ENCODE data around the gene RFNG.

RFNG gene, protein sequence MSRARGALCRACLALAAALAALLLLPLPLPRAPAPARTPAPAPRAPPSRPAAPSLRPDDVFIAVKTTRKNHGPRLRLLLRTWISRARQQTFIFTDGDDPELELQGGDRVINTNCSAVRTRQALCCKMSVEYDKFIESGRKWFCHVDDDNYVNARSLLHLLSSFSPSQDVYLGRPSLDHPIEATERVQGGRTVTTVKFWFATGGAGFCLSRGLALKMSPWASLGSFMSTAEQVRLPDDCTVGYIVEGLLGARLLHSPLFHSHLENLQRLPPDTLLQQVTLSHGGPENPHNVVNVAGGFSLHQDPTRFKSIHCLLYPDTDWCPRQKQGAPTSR

DNA sequence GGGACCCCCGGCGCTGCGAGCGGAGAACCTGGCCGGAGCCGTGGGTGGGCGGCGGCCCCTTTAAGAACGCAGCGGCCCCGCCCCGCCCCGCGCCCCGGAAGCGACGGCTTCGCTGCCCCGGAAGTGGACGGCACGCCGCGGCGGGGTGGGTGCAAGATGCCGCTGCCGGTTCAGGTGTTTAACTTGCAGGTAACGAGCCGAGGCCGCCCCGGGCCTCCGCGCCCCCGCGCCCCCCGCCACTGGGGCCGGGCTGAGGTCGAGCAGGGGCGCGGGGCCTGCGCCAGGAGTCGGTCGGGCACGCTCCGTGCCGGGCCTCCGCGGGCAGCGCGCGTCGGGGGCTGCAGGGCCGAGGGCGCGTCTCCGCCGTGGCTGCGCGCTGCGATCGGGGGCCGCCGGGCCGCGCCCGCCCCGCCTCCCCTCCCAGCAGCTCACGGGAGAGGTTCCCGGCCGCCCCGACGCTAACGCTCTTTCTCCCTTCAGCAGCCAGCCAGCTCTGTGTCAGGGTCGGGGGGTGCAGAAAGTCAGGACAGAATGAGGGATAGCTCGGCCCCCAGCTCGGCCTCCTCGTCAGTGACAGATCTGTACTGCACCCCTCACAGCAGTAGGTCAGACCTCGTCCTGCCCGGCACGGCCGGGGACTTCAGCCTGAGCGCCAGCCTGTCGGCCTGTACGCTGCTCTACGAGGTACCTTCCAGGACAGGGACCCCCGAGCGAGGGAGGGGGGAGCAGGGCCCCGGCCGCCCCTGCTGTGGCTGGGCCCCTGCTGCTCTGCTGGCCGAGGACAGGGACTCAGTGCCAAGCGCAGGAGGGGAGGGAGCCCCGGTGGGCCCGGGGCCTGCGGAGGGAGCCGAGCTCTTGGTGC is at the start of gene RFNG, which contains the start of gene GPS1:
RFNG (minus strand) TSS at position 36 of the 862 bp plus-strand sequence. CDS start 45 bp downstream, outside the sequence.
GPS1 (plus strand) TSS at position 123 of the 862 bp plus-strand sequence; CDS start at position 157, 34 bp downstream.
- no peak for DNase-seq (ENCODE audit: low read depth)

DNA sequence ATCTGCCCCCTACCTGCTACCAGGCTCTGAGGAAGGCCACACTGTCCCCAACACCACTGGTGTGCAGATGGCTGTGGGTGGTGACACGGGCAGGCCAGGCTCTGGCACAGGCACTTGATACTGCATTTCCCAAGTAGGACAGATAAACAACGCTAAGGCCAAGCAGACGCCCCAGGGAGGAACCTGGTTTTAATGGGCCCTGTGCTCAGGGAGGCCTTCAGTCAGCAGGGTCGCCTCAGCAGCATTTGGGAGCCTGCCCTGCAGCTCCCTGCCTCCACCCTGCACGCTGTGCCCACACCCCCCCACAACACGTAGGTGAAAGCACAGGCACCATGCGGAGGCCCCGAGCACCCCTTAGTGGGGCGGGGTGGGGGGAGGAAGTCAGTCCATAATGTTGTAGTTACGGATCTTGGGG is 49.7 kb upstream of the RFNG start:
- no peak for DNase-seq (ENCODE audit: low read depth)

DNA sequence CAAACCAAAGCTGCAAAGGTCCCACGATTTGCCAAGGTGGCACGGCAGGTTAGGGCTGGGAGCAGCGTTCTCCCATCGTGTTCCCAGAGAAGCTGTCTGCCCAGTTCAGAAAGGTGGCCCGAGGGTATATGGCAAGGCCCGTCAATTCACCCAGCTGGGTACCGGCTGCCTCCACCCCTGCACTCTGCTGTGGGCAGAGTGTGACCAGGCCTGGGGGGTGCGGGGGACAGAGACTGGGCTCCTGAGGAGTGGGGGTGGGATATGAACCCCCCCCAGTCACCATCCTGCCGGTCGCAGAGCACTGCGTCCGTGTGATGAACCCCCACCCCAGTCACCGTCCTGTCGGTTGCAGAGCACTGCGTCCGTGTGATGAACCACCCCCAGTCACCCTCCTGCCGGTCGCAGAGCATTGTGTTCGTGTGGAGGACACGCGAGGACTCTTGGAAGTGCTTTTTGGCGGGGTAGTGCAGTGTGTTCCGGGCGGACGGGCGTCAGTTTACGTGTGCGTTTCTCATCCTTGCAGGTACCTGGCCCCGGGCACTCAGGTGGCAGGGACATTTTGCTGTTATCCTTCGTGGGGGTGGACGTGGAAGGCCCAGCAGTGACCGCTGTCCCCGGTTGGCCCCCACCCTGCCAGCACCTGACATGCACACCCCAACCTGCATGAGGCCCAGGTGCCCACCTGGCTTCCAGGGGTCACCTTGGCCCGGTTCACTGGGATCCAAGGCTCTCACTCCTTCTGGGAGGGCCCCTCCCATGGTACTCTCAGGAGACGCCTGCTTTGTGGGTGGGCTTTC is 49.1 kb upstream of the RFNG start:
- no peak for DNase-seq (ENCODE audit: low read depth)

DNA sequence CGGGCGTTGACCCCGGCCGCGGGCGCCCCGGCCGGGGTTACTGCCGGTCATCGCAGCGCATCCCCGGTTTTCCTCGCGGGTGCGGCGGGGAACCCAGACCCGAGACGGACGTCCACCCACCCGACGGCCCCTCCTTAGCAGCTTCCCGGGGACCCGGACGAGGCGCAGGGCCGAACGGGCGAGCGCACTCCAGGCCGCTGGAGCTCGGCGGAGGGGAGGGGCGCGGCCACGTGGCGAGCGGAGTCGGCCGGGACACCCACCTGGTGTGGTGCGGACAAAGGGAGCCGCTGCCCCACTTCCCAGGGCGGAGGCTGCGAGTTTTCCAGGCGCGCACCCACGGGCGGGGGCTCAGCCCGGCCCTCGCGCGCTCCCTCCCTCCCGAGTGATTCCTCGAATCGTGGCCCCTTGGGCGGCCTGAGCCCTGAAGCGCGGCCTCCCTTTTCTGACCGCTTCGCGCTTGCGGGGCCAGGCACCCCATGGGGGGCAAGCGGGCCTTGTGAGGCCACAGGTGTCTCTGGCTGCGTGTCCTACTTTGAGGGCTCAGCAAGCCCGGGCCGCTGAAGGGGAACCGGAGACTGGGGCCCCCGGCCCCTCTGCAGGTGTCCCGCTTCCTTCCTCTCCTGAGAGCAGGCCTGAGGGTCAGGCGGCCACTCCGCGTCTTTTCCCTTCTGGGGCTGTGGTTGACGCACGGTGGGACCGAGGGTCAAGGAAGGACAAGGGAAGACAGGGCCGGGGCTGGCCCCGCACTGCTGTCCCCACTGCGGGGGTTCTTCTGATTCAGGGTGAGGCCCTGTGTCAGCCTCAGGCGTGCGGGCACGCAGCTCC is 47.5 kb upstream of the RFNG start:
- no peak for DNase-seq (ENCODE audit: low read depth)

DNA sequence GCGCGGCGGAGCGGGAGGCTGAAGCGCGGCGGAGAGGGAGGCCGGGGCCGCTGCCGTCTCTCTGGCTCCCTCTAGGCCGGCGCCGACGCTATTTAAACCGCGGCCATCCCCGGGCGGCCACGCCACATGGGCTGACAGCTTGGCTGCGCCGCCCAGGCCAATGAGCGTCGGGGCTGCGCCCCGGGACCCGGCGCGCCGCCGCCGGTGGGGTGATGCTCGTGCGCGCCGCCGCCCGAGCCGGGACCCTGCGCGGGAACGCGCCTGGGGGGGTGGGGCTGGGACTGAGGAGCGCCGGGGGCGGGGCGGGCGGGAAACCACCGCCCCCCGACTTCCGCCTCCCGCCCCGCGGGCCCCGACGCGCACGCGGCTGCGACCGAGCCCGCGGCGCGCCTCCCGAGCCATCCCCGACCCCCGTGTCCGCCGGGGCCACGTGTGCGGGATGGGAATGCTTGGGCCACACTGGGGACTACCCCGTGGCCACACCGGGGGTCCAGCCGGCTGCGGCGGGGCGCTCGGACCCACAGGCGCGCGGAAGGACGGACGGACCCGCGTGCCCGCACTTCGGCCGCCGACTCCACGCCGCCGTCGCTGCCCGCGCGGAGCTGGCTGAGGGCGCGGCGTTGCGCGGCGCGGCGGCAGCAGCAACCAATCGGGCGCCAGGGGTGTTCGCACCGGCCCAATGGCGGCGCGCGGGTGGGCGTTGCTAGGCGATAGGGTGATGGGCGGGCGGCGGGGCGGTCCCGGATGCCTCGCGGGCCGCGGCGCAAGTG is 46.7 kb upstream of the RFNG start, which contains the start of gene FASN:
FASN (minus strand) TSS at position 68 of the 770 bp plus-strand sequence. CDS start 1,791 bp downstream, outside the sequence.
- peak; percentile 56 for DNase-seq (ENCODE audit: low read depth)

DNA sequence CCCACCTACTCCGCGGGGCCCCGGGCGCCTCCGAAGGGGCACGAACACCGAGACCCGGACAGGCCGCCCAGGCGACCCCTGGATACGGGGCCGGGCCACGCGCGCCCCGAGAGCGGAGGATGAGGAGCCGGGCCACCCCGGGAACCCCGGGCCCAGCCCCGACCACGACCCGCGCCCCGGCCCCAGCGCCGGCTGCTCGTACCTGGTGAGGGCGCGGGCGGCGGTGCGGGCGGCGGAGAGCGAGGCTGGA is 46.2 kb upstream of the RFNG start:
- no peak for DNase-seq (ENCODE audit: low read depth)

DNA sequence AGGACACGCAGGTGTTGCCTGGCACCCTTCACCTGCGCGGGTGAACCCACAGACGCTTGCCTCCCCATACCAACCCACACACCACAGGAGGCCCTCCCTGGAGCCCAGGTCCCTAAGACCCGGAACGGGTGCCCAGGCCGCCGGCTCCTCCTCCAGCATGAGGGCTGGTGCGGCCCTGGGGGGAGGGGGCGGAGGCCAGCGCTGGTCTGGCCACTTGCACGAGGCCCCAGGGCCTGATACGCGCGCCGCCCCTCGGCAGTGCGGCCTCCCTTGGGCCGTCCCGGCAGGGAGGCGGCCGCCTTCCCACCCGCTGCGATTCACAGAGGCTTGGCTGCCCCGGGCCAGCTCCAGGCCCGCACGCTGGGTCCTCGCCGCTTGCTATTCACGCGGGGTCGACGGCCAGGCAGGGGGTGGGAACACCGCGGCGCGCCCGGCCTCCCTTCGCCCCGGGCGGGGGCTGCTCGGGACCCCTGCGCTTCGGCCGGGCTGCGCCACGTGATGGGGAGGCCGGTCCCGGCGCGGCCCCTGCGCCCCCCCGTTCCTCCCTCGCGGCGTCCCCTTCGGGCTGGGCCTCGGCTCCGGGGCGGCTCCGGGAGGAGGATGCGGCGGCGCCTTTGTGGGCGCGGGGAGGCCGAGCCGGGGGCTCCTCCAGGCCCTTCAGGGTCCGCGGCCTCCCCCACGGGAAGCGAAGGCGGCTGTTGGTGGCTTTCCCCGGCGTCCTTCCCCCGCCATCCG is 45.7 kb upstream of the RFNG start:
- peak; percentile 15 for DNase-seq (ENCODE audit: low read depth)

DNA sequence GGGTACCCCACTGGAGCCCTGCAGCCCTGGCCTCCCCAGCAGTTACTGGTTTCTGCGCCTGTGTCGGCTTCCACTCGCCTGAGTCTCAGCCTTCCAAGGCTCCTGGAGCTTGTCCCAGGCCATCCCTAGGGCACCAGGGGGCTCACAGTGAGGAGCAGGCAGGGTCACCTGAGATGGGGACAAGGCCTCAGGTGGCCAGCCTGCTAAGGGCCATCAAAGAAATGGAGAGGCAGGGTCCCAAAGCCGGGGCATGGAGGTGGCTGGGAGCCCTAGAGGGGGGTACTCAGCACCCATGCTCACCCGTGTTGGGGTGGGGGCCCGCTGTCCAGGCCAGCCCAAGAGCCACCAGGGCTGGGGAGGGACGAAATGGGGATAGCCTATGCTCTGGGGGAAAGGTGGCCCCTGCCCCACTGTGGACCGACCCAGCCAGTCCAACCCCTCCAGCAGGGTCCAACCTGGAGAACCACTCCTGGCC is 45.1 kb upstream of the RFNG start:
- DNase-seq (ENCODE audit: low read depth) = no peak

DNA sequence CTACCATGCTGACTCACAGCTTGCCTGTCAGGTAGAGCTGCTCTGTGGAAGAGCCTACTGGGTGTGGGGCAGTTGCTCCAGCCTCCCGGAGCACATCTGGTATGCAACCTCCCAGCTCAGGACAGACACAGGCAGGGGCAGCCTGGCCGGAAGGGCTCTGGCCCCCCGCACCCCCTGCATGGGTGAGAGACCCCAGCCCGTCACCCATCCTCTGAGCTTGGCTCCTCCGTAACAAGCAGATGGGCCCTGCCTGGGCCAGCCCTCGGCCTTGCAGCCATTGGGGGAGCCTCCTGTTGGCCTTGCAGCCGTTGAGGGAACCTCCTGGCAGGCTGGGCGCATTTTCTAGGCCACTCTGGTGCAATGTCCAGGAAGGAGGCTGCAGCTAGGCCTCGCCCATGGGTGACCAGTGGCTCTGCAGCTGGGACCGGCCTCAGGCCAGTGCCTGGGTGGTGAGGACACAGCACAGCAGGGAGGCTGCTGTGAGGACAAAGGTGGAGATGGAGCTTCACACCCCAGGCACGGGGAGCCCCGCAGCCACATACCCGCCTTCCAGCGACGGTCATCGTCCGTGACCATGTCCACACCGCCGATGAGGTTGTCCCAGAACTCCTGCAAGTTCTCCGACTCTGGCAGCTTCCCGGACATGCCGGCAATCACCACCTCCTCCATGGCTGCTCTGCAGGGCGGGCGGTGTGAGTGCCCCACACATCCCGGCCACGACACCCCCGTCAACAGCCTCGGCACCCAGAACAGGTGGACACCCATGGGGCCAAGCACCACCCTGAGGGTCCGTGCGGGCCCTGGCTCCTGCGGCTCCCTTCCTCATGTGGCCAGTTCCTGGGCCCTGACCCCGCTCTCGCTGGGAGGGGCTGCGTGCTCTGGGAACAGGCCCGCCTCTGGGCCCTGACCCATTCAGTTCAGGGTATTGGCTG is 44.4 kb upstream of the RFNG start:
- DNase-seq (ENCODE audit: low read depth) = no peak

DNA sequence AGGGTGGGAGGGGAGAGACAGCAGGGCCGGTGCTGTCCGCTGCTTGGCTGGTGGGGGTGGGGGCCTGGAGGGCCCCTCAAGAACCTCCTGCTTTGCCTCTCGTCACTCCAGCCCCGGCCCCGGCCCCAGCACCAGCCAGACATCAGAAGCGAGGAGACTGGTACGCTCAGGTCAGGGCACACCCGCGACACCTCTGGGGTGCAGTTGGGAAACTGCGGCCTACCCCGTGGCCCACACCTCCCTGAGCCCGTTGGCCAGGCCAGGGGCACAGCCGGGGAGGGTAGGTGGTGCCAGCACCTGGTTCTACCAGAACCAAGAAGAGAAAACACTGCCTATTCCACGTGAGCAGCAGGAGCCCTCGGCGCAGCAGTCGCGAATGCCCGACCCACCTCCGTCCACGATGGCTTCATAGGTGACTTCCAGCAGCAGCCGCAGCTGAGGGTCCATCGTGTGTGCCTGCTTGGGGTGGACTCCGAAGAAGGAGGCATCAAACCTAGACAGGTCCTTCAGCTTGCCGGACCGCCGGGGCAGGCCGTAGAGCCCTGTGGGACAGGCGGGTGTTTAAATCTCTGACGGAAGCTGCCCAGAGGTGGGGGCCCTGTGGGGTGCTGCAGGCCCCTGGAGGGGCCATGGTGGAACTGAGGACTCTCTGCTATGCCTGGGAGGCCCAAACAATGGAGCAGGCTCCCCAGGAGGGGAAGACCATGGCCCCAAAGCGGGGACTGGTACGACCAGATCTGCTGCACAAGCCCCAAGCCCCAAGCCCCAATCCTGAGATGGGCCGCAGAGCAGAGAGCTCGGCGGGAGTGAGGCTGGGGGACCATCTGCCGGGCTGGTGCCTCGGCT is 43.5 kb upstream of the RFNG start:
- DNase-seq (ENCODE audit: low read depth) = no peak

DNA sequence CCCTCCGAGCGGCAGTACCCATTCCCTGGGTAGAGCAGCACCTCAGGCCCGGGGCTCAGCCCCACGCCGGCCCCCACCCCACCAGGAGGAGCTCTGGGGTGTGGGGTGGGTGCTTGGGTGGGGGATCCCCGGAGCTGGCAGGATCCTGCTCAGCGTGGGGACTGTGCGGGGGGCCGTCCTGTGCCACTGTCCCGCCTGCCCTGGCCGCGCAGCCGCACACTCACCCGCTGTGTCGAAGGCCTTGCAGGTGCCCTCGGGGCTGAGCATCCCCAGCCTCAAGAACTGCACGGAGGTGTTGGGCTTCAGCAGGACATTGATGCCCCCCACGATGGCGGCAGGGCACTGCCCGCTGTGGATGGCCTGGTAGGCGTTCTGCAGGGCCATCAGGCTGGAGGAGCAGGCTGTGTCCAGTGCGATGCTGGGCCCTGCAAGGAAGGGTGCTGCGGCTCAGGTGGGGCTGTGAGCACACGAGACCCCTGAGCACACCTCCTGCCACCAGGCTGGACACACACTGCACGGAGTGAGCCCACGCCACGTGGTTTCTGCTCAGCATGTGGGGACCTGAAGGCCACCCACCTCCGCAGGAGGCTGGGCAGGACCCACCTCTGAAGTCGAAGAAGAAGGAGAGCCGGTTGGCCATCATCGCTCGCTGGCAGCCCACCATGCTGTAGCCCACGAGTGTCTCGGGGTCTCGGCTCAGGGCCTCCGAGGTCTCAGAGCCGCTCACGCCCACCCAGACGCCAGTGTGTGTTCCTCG is 41.6 kb upstream of the RFNG start:
- no peak for DNase-seq (ENCODE audit: low read depth)

DNA sequence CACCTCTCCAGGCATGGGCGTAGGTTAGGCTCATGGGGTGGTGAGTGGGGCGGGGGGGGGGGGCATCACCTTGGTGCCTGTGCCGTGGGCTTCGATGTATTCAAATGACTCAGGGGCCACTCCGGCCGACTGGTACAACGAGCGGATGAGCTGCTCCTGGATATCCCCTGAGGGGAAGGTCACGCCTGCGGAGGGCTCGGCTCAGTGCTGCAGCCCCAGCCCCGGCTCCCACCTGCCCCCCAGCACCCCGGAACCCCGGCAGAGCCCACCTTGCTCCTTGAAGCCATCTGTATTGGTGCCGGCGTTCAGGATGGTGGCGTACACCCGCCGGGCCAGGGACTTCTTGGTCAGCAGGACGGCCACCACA is 41.0 kb upstream of the RFNG start:
- no peak for DNase-seq (ENCODE audit: low read depth)

DNA sequence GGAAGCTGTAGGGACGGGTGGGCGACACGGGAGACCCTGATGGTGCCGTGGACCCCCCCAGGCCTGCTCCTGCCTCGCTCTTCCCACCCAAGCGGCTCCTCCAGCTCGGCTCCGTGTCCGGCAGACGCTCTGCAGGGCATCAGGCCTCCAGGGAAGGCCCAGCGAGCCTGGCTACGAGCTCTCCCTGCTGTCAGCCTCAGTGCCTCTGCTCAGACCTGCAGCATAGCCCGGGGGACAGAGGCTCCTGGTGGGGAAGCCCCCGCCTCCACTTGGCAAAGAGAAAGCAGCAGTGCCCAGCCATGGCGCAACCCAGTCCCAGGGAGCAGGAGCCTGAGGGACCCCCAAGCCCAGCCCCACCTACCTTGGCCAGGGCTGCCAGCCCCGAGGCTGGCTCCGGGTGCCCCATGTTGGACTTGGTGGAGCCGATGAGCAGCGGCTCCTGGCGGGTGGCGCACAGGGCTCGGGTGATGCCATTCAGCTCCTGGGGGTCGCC is 40.5 kb upstream of the RFNG start:
- DNase-seq (ENCODE audit: low read depth) = no peak

DNA sequence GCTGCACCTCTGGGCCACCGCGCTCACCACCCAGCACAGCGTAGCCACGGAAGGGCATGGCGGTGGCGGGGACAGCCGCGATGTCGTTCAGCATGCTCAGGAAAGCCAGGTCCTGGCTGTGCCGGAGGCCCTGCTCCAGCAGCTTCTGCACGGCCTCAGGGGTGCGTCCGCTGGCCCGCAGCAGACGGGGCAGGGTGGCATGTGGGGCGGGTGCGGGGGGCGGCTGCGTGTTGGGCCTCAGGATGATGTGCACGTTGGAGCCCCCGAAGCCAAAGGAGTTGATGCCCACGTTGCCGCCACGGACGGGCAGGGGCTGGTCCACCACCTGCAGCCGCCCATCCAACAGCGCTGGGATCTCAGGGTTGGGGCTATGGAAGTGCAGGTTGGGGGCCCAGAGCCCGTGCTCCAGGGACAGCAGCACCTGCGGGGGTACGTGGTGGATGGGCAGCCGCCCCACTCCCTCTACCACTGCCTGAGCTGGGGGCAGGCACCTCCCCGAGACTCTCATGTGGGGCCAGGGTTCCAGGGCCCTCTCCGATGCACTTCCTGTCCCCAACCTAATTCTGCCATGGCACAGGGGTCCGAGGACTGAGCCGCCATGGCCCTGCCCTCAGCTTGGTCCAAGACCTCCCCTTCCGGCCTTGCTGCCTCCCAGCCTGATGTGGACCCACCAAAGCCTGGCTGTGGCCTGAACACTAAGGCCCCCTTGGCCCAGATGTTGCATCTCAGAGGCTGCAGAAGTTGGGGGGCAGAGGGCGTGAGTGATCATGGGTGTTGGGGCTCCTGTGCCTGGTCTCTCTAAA is 39.9 kb upstream of the RFNG start:
- no peak for DNase-seq (ENCODE audit: low read depth)

DNA sequence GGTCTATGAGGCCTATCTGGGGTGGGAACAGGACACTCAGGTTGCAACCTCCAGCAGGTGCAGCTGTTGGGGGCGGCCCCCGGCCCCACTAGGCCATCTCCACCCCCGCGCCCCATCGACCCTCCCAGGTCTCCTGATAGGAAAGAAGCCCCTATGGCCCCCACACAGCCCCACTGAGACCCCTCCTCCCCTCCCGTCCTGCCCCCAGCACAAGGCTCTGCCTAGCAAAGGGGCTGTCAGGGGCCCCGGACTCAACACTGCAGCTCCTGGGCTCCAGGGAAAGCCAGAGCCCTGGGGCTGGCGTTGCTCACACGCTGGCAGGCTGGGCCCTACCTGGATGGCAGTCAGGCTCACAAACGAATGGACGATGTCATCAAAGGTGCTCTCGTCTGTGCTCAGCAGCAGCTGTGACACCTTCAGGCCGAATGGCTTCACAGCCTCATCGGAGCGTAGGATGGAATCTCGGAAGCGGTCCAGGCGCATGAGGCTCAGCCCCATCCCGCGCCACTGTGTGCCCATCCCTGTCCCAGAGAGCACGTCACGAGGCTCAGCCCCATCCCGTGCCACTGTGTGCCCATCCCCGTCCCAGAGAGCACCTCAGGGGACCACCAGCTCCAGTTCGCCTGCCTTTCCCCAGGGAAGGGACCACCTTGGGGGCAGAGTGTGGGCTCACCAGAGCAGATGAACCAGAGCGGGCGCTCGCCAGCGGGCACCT is 39.1 kb upstream of the RFNG start:
- DNase-seq (ENCODE audit: low read depth) = no peak
